Astrocyte (in vitro differentiated cells and primary cell): ENCODE data around the gene CFAP74.

ENCODE experiments used
- CTCF ChIP-seq: IDR thresholded peaks from 2 replicates; pipeline ENCODE4 v1.5.1; 2011; ENCODE audit warnings: low read depth, mild to moderate bottlenecking, inconsistent platforms, low read length, moderate library complexity; ENCODE audit not compliant: insufficient read depth
- EZH2 ChIP-seq: IDR thresholded peaks from 2 replicates; pipeline ENCODE4 v1.6.1; 2012; ENCODE audit warnings: mild to moderate bottlenecking, low read length, inconsistent platforms; ENCODE audit not compliant: insufficient read depth

- TF ChIP-seq EZH2 (no peak), CTCF (no peak)
Observed at GRCh38 chr1:1965546-1965945, 38.0 kb downstream of the CFAP74 start.
